Measurements from ENCODE around the gene CST2. TPM values are rescaled to one million over a fixed set of nuclear protein-coding genes. Genes with fewer than 3 reads are reported as not detected.
"Not testable (repeated sequence)": the region's sequence is repeated elsewhere in the genome, so short reads cannot be mapped to it uniquely, and the experiment has no call there.

CST2 gene
- total RNA-seq, 1 experiment from 2014 or later = not detected

DNA sequence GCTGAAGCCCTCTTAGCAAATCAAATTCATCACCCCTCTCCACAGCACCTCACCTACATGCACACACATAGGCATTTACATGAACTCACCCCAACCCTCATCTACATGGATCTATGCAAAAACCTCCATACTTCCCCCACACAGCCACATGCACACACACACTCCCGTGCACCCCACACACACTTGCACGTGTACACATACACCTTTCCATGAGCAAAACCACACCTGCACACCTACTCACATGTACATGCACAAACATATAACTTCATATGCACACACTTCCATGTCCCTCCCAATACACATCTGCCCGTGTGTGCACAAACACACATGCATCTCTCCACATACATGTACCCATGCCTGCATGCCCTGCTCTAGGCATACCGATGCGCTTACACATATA lies 29.7 kb upstream of the CST2 start:
- H3K27ac Mint-ChIP-seq (ENCODE audit: low read depth, unreplicated experiment) = no peak overlapping the region
- DNase-seq (ENCODE audit: unreplicated experiment) = no peak
- CTCF ChIA-PET = no interaction called here
- H3K36me3 Mint-ChIP-seq (ENCODE audit: insufficient read depth, unreplicated experiment) = no peaks in the 10 kb centered on the region
- no peak overlapping the region for H3K4me3 Mint-ChIP-seq (ENCODE audit: unreplicated experiment)
- TF ChIP-seq, protein P1, sequence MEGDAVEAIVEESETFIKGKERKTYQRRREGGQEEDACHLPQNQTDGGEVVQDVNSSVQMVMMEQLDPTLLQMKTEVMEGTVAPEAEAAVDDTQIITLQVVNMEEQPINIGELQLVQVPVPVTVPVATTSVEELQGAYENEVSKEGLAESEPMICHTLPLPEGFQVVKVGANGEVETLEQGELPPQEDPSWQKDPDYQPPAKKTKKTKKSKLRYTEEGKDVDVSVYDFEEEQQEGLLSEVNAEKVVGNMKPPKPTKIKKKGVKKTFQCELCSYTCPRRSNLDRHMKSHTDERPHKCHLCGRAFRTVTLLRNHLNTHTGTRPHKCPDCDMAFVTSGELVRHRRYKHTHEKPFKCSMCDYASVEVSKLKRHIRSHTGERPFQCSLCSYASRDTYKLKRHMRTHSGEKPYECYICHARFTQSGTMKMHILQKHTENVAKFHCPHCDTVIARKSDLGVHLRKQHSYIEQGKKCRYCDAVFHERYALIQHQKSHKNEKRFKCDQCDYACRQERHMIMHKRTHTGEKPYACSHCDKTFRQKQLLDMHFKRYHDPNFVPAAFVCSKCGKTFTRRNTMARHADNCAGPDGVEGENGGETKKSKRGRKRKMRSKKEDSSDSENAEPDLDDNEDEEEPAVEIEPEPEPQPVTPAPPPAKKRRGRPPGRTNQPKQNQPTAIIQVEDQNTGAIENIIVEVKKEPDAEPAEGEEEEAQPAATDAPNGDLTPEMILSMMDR (IDR thresholded peaks at IDR 0.05; ENCODE audit: unreplicated experiment) = no peak
- no peaks in the 10 kb centered on the region for H3K4me1 Mint-ChIP-seq (ENCODE audit: insufficient read depth, unreplicated experiment)
- intact Hi-C loops (cut with micrococcal nuclease) = no loop called here
- H3K27me3 Mint-ChIP-seq (ENCODE audit: insufficient read depth, unreplicated experiment) = no peaks in the 10 kb centered on the region
- BruUV-seq (replicated peaks) = no TSS peak
- POLR2A ChIA-PET = no interaction called here
- peaks cover 27% of the 10 kb centered on the region for H3K9me3 Mint-ChIP-seq (ENCODE audit: unreplicated experiment)

DNA sequence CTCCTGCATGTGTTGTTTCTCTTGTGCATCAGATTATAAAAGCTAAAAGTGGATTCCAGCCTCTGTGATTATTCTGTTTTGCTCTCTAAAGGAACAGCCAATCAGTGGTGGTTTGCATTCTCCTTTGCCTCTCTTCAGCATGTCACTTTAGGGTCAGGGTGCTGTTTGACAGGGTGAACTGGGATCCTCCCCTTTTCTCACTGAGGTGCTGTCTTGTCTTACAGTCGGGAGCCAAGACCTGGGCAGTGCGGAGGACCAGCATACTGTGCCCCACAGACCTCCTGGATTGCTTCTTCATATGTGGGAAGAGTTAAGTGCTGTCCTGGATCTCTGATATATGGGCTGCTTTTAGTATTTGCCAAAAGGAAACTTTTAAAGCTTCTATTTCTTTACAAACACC lies 15.2 kb upstream of the CST2 start:
- TF ChIP-seq, protein P1 (IDR thresholded peaks at IDR 0.05; ENCODE audit: unreplicated experiment) = no peak
- H3K36me3 Mint-ChIP-seq (ENCODE audit: insufficient read depth, unreplicated experiment) = no peaks in the 10 kb centered on the region
- no peak for DNase-seq (ENCODE audit: unreplicated experiment)
- ChIA-PET POLR2A (no interaction called here), CTCF (no interaction called here)
- no TSS peak for BruUV-seq (replicated peaks)
- H3K27me3 Mint-ChIP-seq (ENCODE audit: insufficient read depth, unreplicated experiment) = no peaks in the 10 kb centered on the region
- H3K4me3 Mint-ChIP-seq (ENCODE audit: unreplicated experiment) = no peak overlapping the region
- no peaks in the 10 kb centered on the region for H3K4me1 Mint-ChIP-seq (ENCODE audit: insufficient read depth, unreplicated experiment)
- H3K9me3 Mint-ChIP-seq (ENCODE audit: unreplicated experiment) = peaks cover 35% of the 10 kb centered on the region
- intact Hi-C loops (cut with micrococcal nuclease) = no loop called here
- H3K27ac Mint-ChIP-seq (ENCODE audit: low read depth, unreplicated experiment) = no peak overlapping the region

DNA sequence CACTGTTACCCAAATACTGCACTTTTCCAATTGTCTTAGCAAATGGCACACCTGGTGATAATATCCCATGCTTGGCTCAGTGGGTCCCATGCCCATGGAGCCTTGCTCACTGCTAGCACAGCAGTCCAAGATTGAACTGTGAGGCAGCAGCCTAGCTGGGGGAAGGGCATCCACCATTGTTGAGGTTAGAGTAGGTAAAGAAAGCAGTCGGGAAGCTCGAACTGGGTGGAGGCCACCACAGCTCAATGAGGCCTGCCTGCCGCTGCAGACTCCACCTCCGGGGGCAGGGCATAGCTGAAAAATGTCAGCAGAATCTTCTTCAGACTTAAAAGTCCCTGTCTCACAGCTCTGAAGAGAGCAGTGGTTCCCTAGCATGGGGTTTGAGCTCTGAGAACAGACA lies 9.2 kb upstream of the CST2 start:
- Mint-ChIP-seq H3K4me3 (ENCODE audit: unreplicated experiment) (no peak overlapping the region), H3K36me3 (ENCODE audit: insufficient read depth, unreplicated experiment) (no peaks in the 10 kb centered on the region), H3K9me3 (ENCODE audit: unreplicated experiment) (peaks cover 34% of the 10 kb centered on the region), H3K4me1 (ENCODE audit: insufficient read depth, unreplicated experiment) (no peaks in the 10 kb centered on the region), H3K27ac (ENCODE audit: low read depth, unreplicated experiment) (no peak overlapping the region), H3K27me3 (ENCODE audit: insufficient read depth, unreplicated experiment) (no peaks in the 10 kb centered on the region)
- TF ChIP-seq, protein P1 (IDR thresholded peaks at IDR 0.05; ENCODE audit: unreplicated experiment) = no peak
- DNase-seq (ENCODE audit: unreplicated experiment) = no peak
- ChIA-PET POLR2A (no interaction called here), CTCF (interaction anchor here (0.6 to 1.1 kb wide), 3 partner anchors 10 to 420 kb away, joined by 3 read pairs; no protein-coding TSS in a partner anchor)
- intact Hi-C loops (cut with micrococcal nuclease) = no loop called here
- no TSS peak for BruUV-seq (replicated peaks)

DNA sequence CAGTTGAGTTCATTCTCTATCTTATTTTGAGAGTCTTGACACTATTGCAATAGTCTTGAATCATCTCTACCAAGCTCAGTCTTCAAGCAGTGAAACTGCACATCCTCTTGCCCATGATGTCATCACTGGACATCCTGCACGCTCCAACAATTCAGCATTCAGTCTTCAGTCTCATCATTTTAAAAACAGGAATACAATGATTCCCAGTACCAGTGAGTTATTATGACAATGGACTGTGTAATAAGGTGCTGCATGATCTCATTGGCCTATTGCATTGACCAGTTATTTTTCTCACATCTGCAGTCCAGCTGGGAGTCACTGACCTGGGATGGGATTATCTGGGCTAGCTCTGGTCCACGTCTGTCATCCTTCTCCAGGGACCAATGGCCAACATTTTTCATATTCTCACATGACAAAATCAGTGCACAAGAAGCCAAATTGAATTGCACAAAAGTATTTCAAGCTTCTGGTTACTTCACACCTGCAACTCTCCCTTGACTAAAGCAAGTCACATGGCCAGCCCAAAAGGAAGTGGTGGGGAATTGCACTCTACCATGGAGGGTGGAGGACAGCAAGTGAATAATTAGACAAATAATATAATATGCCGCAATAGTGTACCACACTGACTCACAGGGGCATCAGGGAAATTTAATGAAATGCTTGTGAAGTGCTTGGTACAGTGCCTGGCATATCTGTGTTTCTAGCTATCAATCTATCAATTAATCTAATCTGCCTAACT lies 6.4 kb upstream of the CST2 start:
- no TSS peak for BruUV-seq (replicated peaks)
- no peaks in the 10 kb centered on the region for H3K4me1 Mint-ChIP-seq (ENCODE audit: insufficient read depth, unreplicated experiment)
- DNase-seq (ENCODE audit: unreplicated experiment) = no peak
- peaks cover 44% of the 10 kb centered on the region for H3K9me3 Mint-ChIP-seq (ENCODE audit: unreplicated experiment)
- H3K27ac Mint-ChIP-seq (ENCODE audit: low read depth, unreplicated experiment) = no peak overlapping the region
- no peak overlapping the region for H3K4me3 Mint-ChIP-seq (ENCODE audit: unreplicated experiment)
- H3K27me3 Mint-ChIP-seq (ENCODE audit: insufficient read depth, unreplicated experiment) = no peaks in the 10 kb centered on the region
- CTCF ChIA-PET = interaction anchor here (0.6 kb wide), 1 partner anchor 10 kb away, joined by 3 read pairs; no protein-coding TSS in a partner anchor
- POLR2A ChIA-PET = no interaction called here
- intact Hi-C loops (cut with micrococcal nuclease) = no loop called here
- TF ChIP-seq, protein P1 (IDR thresholded peaks at IDR 0.05; ENCODE audit: unreplicated experiment) = no peak
- no peaks in the 10 kb centered on the region for H3K36me3 Mint-ChIP-seq (ENCODE audit: insufficient read depth, unreplicated experiment)

DNA sequence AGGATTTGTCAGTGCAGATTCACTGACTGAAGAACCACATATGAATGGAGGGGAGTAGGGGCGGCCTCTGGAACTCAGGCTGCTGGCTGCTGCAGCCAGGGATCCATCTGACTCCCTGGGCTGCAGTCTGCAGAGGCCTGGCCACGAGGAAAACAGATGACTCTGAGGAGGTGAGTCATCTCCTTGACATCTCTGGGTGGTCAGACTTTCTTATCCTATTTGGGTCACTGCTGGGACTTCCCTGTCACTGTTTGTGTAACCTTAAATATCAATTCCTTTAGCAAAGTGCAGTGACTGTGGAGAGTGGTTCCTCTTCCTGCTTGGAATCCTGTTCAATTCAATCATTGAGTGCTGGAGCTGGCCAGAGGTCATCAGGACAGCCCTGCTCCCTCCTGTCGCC lies 5.4 kb upstream of the CST2 start:
- intact Hi-C loops (cut with micrococcal nuclease); H3K36me3 Mint-ChIP-seq (ENCODE audit: insufficient read depth, unreplicated experiment); H3K27me3 Mint-ChIP-seq (ENCODE audit: insufficient read depth, unreplicated experiment); H3K4me3 Mint-ChIP-seq (ENCODE audit: unreplicated experiment); H3K4me1 Mint-ChIP-seq (ENCODE audit: insufficient read depth, unreplicated experiment); BruUV-seq (replicated peaks); POLR2A ChIA-PET; CTCF ChIA-PET; H3K27ac Mint-ChIP-seq (ENCODE audit: low read depth, unreplicated experiment): not testable (repeated sequence)
- peak; percentile 1 for DNase-seq (ENCODE audit: unreplicated experiment)
- H3K9me3 Mint-ChIP-seq (ENCODE audit: unreplicated experiment) = peaks cover 53% of the 10 kb centered on the region
